Measurements from ENCODE around the gene SUSD4.

DNA sequence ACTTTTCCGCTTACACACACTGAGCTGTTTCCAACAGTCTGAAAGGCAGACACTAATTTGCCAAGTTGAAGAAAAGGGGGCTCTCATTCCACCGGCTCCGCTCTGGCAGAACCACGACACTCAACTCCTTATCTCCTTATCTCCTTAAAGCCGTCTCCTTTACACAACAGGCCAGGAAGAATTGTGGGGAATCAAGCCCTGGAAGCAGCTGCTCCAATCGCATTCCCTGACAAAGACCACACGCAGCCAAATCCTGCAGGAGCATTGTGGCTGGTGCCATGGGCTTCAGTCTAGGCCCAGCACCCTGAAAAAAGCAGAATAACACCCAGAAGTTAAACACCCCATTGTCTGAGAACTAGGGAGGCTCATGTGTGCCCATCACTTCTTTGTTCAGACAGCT, 24.1 kb downstream of the SUSD4 start:
- TF ChIP-seq EP300 (IDR thresholded peaks at IDR 0.05; ENCODE audit: borderline replicate concordance): no peak
- TF ChIP-seq EGR1 (IDR thresholded peaks at IDR 0.05): no peak
- TF ChIP-seq TEAD4 (IDR thresholded peaks at IDR 0.05): no peak
- TF ChIP-seq TCF12 (IDR thresholded peaks at IDR 0.05; ENCODE audit: low read depth): no peak
- TF ChIP-seq CREB1 (IDR thresholded peaks at IDR 0.05; ENCODE audit: low read depth): no peak

Data from Ishikawa (cell line).